ENCODE results near the gene FBXL15.
A peak's percentile ranks its signal among the peaks of the same experiment; 100 is the strongest.
"Not testable (repeated sequence)": the region's sequence is repeated elsewhere in the genome, so short reads cannot be mapped to it uniquely, and the experiment has no call there.

Gene FBXL15

GRCh38 chr10:102432162-102432950 lies 11.7 kb downstream of the FBXL15 start, which contains the start of gene CUEDC2:
TSS of gene CUEDC2 (minus strand) at chr10:102432574. CDS start at chr10:102425188, 7,386 bp downstream.
- peak; percentile 89 for DNase-seq

GRCh38 chr10:102433619-102434046 lies 13.0 kb downstream of the FBXL15 start:
- no peak for DNase-seq

GRCh38 chr10:102434394-102435132 lies 13.9 kb downstream of the FBXL15 start:
- no peak for DNase-seq

- DNase-seq, result no peak
Observed at GRCh38 chr10:102435133-102435497, 14.5 kb downstream of the FBXL15 start.

GRCh38 chr10:102435529-102436233 lies 15.0 kb downstream of the FBXL15 start:
- no peak for DNase-seq

GRCh38 chr10:102436312-102436711 lies 15.7 kb downstream of the FBXL15 start:
- DNase-seq, result no peak

- no peak for DNase-seq
Observed at GRCh38 chr10:102437515-102437914, 16.9 kb downstream of the FBXL15 start.

- no peak for DNase-seq
Observed at GRCh38 chr10:102438374-102438773, 17.7 kb downstream of the FBXL15 start.

GRCh38 chr10:102444851-102445250 lies 24.2 kb downstream of the FBXL15 start:
- DNase-seq, result no peak

- no peak for DNase-seq
Observed at GRCh38 chr10:102449321-102450123, 28.9 kb downstream of the FBXL15 start.

- no peak for DNase-seq
Observed at GRCh38 chr10:102450124-102450373, 29.4 kb downstream of the FBXL15 start.

- DNase-seq, result peak; percentile 79
Observed at GRCh38 chr10:102450374-102451104, 29.9 kb downstream of the FBXL15 start.

- DNase-seq, result no peak
Observed at GRCh38 chr10:102451105-102451969, 30.7 kb downstream of the FBXL15 start, which contains the start of gene C10orf95. TSS of gene C10orf95 (minus strand) at chr10:102451543. CDS start at chr10:102451093, 450 bp downstream.

GRCh38 chr10:102452672-102453340 lies 32.2 kb downstream of the FBXL15 start:
- DNase-seq, result no peak

- DNase-seq, result no peak
Observed at GRCh38 chr10:102453502-102453901, 32.9 kb downstream of the FBXL15 start.

GRCh38 chr10:102454662-102455487 lies 34.2 kb downstream of the FBXL15 start:
- DNase-seq, result not testable (repeated sequence)

- no peak for DNase-seq
Observed at GRCh38 chr10:102455893-102456471, 35.3 kb downstream of the FBXL15 start.

GRCh38 chr10:102457591-102458150 lies 37.0 kb downstream of the FBXL15 start:
- DNase-seq, result no peak

GRCh38 chr10:102458656-102459055 lies 38.0 kb downstream of the FBXL15 start:
- no peak for DNase-seq
